Colon (tissue), 2 donors: ENCODE results near the gene SOX18.
"Not testable (repeated sequence)": the region's sequence is repeated elsewhere in the genome, so short reads cannot be mapped to it uniquely, and the experiment has no call there.

Experiments used
- FAIRE-seq: peaks from 2 replicates; lab custom pipeline; 2012; peaks lifted over from hg19 to GRCh38; lab: Jason Lieb, UNC
- donor health status: control.
- donor health status: control.

Gene SOX18

DNA sequence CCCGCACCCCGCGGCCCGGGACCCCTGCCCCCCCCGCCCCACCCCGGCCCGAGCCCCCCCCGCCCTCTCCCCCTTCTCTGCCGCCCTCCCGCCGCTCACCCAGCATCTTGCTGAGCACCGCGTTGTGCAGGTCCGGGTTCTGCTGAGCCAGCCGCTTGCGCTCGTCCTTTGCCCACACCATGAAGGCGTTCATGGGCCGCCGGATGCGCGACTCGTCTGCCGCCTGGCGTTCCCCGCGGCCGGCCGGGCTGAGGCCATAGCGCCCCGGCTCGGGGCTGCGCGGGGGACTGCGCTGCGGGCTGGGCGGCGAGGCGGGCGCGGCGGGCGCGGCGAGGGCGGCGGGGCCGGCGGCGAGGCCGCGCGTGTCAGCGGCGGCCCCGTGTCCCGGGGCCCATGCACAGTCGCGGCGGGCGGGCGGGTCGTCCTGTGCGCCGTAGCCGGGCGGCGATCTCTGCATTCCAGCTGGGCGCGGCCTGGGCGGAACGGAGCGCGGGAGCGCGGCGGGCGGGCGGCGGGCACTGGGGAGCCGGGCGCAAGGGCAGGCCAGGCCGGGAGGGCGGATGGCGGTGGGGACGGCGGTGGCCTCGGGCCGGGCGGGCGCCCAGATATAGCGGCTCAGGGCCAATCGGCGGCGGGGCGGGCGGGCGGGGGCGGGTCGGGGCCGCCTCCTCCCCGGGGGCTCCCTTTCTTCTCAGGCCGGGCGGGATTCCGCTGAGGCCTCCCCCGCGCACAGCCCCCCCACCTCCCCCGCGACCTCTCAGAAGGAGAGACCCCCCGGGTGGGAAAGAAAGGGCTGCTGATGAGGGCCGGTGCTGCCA is at the start of gene SOX18:
SOX18 (minus strand) TSS at position 580 of the 818 bp plus-strand sequence; CDS start at position 457, 123 bp downstream.
- FAIRE-seq, result no peak

DNA sequence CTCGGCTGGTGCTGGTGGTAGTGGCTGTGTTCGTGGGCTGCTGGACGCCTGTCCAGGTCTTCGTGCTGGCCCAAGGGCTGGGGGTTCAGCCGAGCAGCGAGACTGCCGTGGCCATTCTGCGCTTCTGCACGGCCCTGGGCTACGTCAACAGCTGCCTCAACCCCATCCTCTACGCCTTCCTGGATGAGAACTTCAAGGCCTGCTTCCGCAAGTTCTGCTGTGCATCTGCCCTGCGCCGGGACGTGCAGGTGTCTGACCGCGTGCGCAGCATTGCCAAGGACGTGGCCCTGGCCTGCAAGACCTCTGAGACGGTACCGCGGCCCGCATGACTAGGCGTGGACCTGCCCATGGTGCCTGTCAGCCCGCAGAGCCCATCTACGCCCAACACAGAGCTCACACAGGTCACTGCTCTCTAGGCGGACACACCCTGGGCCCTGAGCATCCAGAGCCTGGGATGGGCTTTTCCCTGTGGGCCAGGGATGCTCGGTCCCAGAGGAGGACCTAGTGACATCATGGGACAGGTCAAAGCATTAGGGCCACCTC is 49.1 kb upstream of the SOX18 start:
- no peak for FAIRE-seq

DNA sequence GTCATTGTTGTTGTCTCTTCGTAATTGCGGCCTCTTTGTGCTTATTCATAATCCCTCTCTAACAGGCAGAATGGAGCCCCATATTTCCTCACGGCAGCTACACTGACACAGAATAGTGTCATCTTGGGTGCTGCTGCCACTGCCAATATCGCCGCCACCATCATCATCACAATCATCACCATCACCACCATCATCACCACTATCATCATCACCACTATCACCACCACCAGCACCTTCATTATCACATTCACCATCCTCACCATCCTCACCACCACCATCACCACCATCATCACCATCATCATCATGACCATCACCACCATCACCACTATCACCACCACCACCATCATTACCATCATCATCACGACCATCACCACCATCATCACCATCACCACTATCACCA is 47.1 kb upstream of the SOX18 start:
- FAIRE-seq, result no peak

DNA sequence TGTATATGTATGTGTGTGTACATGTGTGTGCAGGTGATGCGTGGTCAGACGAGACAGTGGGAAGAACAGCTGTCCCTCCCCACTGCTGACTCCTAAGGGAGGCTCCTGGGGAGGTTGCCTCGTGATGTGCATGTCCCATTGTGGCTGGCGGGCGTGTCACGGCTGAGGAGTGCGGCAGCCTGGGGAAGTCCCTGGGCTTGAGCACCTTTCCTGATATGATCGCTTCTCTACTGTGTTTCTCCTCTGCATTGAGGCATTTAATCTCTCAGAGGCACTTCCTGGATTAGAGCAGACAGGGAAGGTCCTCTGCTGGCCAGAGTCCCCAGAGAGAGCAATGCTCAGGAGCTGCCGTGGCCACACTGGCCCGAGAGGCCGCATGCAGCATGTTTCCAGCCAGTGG is 46.5 kb upstream of the SOX18 start:
- FAIRE-seq, result no peak

DNA sequence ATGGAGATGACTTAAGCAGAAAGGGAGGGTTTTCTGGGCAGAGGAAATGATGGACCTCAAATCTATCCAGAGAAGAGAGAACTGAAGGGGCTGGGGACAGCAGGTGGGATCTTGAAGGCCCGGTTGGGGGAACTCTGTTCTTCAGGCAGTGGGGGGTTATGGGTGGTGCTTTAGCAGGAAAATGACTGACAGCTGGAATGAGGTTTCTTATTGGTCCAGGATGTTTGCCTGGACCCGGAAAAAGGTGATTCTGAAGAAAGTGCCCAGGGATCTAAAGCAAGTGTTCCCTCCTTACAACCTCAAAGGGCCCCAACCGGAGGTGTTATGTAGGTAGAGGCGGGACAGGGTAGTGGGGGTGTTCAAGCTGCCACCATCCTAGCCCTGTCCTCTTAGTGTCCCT is 46.0 kb upstream of the SOX18 start:
- no peak for FAIRE-seq

DNA sequence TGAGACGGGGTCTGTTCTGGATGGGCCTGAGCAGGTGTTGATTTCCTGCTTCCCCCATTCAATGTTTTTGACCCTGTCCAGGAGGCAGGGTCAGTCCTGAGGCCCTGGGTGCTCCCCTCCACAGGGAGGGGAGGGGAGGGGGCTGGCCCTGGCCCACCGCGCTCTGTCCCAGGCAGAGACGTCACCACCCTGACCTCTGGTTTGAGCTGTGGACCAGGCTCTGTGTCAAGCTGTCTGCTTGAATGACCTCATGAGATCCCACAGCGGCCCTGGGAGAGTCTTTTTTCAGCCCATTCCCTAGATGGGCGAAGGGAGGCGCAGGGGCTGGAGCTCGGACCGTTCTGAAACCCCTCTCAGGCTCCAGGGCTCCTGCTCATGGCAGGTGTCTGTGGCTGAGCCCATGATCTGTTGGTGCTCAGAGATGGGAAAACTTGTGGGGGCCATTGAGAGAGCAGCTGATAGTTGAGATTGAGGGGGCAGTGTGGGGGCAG is 43.6 kb upstream of the SOX18 start:
- FAIRE-seq, result no peak

DNA sequence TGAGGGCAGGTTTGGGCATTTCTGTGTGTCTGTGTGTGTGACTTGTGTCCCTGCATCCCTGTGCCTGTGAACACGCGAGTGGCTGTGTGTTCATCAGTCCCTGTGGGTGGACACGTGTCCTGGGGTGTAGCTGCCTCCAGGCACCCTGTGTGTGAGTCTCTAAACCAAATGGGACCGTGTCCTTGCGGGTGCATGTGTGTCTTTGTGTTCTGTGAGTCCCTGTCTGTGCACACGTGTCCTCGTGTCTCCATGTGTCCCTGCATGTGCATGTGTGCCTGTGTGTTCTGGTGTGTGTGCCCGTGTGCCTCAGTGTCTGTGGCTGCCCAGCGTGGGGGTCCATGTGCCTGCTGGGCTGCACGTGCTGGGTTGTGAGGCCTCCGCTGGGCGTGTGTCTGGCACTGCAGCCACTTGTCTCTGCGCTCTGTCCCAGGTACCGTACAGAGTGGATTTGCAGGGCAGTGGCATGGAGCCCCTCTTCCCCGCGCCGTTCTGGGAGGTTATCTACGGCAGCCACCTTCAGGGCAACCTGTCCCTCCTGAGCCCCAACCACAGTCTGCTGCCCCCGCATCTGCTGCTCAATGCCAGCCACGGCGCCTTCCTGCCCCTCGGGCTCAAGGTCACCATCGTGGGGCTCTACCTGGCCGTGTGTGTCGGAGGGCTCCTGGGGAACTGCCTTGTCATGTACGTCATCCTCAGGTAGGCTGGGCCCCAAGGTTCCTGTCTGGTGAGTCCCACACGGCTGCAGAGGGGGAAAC is 43.0 kb upstream of the SOX18 start:
- FAIRE-seq, result no peak

DNA sequence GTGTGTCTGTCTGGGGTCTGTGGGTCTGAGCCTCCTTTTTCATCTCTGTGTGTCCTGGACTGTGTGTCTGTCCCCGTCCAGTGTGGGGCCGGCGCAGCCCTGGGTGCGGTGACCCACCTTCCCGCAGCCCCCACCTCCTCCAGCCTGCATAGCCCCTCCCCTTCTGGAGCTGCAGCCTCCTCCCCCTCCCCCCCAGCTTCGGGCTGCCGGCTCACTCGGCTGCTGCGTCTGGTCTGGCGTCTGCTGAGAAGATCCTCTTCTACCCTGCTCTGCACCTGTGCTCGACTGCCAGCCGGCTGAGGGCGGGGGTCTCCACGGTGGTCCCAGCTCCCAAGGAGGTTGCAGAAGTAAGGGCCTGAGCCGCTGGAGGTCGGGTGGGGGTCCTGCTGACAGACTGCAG is 42.3 kb upstream of the SOX18 start:
- FAIRE-seq, result no peak

DNA sequence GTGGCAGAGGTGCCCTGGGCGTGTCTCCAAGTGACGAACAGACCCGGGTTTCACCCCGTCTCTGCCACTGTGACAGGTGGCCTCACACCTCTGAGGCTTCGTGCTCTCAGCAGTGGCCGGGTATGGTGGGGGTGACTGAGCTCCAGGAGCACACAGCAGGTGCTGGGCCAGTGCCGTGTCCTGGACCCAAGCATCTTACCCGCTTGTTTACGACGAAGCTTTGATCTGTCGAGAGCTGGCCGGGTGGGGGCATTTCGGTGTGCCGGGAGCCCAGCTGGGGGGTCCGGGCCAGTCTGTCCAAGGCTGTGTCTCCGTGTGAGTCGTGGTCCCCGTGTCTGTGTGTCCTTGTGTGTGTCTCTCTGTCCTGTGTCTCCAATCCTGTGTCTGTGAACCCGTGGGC is 41.9 kb upstream of the SOX18 start:
- no peak for FAIRE-seq

DNA sequence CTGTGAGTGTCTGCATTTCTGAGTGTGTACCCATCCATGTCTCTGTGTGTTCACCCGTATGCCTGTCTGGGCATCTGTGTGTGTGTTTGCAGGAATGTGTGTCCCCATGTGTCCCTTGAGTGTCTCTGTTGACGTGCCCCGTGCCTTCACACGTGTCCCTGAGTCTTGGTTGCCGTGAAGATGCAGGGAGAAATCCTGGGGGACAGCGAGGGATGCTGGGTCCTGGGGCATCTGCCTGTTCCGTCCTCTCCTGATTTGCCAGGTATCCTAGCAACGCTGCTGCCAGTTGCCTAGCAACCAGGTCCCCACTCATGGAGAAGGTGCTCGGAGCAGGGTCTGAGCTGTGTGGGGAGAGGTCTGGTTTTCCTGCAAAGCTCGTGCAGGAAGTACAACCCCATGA is 40.7 kb upstream of the SOX18 start:
- no peak for FAIRE-seq

DNA sequence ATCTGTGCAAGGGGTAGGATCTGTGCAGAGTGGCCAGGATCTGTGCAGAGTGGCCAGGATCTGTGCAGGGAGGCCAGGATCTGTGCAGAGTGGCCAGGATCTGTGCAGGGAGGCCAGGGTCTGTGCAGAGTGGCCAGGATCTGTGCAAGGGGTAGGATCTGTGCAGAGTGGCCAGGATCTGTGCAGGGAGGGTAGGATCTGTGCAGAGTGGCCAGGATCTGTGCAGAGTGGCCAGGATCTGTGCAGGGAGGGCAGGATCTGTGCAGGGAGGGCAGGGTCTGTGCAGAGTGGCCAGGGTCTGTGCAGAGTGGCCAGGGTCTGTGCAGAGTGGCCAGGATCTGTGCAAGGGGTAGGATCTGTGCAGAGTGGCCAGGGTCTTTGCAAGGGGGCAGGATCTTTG is 39.1 kb upstream of the SOX18 start:
- not testable (repeated sequence) for FAIRE-seq

DNA sequence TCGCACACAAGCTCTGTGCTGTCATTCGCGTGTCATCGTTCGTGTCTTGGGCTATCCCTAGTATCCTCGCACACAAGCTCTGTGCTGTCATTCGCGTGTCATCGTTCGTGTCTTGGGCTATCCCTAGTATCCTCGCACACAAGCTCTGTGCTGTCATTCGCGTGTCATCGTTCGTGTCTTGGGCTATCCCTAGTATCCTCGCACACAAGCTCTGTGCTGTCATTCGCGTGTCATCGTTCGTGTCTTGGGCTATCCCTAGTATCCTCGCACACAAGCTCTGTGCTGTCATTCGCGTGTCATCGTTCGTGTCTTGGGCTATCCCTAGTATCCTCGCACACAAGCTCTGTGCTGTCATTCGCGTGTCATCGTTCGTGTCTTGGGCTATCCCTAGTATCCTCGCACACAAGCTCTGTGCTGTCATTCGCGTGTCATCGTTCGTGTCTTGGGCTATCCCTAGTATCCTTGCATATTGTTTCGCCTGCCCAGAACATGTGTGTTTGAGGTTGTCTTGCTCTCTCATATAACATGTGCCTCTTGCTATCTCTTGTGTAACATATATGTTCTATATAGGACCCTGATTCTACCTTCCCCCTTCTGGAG is 37.9 kb upstream of the SOX18 start:
- FAIRE-seq, result not testable (repeated sequence)

DNA sequence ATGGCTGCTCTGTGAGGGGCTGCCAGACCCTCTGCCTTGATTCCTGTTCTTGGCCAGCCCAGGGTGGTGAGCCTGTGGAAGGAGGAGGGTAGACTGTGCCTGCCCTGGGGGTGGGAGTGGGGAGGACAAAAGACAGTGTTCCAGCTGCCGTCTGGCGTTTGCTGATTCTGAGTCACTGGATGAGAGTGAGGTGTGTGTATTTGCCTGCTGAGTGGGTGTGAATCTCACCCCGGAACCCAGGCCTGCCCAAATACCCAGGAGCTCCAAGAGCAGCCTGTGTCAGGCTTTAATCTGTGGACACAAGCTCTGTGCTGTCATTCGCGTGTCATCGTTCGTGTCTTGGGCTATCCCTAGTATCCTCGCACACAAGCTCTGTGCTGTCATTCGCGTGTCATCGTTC is 37.4 kb upstream of the SOX18 start:
- no peak for FAIRE-seq

DNA sequence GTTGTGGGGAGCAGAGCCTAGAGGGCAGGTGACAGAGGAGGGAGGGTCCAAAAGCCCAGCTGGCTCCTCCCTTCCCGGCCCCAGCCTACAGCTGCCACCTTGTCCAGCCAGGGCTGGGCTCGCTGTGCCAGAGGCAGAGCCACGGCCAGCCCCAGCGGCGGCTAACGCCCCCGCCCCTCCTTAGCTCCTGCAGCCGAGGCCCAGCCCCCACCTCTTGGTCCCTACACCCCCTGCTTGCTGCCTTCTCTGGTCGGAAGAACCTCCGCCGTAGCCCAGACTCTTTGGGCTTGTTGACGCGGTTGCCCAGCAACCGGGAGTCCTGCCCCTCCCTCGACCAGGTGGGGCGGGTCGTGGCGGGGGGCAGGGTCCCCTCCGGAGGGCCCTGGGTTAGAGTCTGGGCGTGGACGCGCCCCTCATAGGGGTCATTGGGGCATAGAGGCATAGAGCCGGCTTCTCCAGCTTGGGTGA is 35.3 kb upstream of the SOX18 start:
- FAIRE-seq, result no peak

DNA sequence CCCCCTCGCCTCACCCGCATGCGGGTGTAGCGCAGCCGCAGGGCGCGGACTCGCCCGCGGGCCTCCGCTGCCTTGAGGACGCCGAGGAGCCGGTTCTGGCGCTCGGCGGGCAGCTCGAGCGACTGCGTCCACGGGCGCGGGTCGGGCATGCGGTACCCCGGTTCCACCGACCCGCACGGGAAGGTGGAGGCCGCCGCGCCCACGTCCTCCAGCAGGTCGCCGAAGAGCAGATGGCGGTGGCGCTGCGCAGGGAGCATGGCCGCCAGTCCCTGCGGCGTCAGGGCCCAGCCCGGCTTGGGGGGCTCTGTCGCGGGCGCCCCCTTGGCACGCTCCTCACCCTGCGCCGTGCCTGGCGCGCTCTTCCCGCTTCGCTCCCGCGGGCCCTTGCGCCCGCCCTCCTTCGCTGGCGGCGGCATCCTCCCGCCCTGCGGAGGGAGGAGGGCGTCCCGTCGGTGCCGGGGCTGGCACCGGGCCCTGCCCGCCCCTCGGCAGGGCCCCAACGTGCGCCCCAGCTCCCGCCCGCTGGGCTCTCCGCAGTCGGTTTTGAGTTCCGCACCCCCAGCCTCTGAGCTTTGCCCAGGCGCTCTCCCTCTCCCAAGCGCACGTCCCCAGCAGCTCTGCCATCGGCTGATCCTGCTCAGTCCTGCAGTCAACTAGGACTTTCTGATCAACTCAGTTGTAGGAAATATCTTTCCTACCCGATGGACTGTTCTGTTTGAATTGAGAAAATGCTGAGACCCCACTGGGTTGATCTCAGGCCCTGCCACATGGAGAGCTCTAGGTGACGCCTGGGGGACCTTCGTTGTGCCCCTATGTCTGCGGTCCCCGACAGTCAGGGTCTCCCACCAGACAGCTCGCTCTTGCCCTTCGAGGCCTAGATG is 34.6 kb upstream of the SOX18 start, which contains the start of gene LKAAEAR1:
LKAAEAR1 (minus strand) TSS at position 595 of the 881 bp plus-strand sequence; CDS start at position 416, 179 bp downstream.
- FAIRE-seq, result no peak

DNA sequence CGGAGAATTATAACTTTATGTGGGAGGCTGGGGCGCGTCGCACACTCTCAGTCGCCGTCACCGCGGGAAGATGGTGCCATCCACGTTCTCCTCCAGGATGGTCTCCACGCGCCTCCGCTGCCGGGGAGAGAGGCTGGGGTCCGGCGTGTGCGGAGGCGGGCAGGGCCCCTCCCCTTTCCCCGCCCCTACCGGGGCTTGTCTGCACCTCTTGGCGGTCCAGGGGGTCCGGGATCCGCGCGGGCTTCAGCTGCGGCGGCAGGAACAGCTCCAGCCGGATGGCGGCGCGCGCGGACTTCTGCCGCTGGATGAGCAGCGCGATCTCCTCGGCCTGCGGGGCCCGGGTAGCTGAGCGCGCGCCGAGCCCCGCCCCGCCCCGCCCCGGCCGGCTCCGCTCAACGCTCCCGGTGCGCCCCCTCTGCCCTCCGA is 34.0 kb upstream of the SOX18 start:
- FAIRE-seq, result no peak

DNA sequence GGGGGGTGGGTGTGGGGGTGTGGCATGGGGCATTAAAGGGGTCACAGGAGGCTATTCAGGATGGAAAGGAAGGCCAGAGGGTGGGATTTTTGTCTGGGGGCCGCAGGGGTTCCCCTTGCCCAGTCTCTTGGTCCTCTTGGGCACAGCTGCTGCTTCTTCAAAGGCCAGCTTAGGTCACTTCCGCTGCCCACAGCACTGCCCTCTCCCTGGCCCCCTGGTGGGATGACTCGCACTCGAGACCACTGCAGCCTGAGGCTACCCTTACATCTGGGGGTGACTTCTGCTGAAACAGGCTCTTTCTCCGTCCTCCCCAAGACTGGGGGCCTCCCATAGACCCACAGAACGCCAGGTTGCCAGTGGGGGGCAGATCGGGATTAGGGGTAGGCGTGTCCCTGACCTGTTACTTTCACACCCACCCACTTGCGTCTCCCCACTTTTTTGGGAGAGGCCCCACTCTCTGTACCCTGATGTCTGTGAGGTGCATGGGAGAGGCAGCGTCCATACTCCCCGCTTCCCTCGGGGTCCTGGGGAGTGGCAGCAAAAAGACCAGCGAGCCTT is 33.5 kb upstream of the SOX18 start:
- no peak for FAIRE-seq

DNA sequence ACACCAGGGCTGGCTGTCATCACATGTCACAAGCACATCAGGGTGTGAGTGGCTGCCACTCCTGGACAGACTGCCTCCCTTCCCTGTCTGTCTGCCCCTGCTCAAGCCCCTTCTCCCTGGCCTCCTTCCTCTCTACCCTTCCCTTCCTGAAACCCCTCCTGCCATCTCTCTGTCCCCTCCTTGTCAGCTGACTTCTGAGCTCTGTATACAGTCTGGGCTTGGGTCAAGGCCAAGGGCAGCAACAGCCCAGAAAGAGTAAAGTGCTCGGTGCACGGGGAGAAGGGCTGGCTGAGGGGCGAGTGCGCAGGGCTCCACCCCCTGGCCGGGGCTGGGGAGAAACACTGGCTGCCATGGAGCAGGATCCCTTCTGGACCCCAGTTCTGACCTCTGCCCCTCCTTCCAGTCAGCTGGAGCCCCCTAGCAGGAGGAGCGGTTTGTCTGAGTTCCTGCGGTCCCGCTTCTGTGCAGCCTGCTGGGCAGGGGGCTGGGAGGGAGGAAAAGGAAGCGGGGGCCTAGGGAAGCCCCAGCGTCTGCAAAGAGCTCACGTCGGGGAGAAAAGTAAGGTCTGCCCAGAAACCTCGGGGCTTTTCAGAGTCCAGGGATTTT is 32.8 kb upstream of the SOX18 start:
- no peak for FAIRE-seq

DNA sequence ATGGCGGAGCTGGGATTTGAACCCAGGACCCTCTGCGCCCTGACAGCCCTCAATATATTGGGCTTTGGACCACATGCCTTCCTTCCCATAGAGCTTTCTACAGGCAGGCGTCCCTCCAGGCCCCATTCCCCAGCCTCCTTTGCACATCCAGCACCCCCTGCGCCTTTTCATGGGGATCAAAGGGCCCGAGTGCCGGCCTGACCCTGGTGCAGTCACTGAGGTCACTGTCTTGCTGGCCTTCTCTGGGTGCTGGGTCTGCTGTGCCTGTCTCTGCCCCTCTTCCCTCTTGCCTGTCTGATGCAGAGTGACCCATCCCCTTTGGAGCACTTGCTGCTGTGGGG is 32.2 kb upstream of the SOX18 start:
- no peak for FAIRE-seq

DNA sequence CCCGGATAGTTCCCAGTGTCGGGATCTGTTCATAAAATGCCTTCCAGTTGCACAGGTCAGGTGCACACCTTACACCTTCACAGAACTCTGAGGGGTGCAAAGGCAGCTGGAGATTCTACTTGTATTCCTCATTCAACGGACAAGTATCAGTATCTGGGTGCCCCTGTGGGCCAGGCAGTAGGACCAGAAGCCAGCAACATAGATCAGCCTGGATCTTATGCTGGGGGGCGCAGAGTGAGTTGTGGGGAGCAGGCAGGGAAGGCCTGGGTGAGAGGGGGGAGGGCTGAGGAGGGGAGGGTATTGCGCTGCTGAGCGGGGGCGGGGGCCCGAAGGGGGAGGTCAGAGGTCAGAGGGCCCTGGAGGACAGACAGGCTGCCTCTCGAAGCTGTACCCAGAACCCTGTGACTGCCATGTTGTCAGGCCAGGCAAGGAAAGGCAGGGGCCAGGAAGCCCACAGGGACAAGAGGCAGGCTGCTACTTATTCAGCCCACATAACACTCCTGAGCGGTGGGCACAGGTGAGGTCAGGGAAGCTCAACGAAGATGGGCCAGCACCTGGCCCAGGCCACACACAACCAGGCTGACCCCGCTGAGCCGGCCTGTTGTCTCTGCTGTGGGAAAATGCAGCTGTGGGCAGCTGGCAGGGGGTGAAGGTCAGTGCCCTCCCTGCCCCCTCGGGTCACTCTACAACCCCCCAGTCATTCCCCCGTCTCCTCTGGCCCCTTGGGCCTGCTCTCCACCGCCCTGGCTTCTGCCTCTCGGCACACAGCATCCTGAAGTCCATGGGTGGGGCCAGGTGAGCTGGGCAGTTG is 31.6 kb upstream of the SOX18 start:
- no peak for FAIRE-seq
